ENCODE measurements around the gene CEP97. TPM values are rescaled to one million over a fixed set of nuclear protein-coding genes. Genes with fewer than 3 reads are reported as not detected.

CEP97 gene
- total and polyA plus RNA-seq, 9 of the 15 experiments (the other 6 are each of a cell fraction or from before 2014, with no cell fraction given), result 2.0 to 10.1 (median 4.3) TPM

- TF ChIP-seq, protein P1, sequence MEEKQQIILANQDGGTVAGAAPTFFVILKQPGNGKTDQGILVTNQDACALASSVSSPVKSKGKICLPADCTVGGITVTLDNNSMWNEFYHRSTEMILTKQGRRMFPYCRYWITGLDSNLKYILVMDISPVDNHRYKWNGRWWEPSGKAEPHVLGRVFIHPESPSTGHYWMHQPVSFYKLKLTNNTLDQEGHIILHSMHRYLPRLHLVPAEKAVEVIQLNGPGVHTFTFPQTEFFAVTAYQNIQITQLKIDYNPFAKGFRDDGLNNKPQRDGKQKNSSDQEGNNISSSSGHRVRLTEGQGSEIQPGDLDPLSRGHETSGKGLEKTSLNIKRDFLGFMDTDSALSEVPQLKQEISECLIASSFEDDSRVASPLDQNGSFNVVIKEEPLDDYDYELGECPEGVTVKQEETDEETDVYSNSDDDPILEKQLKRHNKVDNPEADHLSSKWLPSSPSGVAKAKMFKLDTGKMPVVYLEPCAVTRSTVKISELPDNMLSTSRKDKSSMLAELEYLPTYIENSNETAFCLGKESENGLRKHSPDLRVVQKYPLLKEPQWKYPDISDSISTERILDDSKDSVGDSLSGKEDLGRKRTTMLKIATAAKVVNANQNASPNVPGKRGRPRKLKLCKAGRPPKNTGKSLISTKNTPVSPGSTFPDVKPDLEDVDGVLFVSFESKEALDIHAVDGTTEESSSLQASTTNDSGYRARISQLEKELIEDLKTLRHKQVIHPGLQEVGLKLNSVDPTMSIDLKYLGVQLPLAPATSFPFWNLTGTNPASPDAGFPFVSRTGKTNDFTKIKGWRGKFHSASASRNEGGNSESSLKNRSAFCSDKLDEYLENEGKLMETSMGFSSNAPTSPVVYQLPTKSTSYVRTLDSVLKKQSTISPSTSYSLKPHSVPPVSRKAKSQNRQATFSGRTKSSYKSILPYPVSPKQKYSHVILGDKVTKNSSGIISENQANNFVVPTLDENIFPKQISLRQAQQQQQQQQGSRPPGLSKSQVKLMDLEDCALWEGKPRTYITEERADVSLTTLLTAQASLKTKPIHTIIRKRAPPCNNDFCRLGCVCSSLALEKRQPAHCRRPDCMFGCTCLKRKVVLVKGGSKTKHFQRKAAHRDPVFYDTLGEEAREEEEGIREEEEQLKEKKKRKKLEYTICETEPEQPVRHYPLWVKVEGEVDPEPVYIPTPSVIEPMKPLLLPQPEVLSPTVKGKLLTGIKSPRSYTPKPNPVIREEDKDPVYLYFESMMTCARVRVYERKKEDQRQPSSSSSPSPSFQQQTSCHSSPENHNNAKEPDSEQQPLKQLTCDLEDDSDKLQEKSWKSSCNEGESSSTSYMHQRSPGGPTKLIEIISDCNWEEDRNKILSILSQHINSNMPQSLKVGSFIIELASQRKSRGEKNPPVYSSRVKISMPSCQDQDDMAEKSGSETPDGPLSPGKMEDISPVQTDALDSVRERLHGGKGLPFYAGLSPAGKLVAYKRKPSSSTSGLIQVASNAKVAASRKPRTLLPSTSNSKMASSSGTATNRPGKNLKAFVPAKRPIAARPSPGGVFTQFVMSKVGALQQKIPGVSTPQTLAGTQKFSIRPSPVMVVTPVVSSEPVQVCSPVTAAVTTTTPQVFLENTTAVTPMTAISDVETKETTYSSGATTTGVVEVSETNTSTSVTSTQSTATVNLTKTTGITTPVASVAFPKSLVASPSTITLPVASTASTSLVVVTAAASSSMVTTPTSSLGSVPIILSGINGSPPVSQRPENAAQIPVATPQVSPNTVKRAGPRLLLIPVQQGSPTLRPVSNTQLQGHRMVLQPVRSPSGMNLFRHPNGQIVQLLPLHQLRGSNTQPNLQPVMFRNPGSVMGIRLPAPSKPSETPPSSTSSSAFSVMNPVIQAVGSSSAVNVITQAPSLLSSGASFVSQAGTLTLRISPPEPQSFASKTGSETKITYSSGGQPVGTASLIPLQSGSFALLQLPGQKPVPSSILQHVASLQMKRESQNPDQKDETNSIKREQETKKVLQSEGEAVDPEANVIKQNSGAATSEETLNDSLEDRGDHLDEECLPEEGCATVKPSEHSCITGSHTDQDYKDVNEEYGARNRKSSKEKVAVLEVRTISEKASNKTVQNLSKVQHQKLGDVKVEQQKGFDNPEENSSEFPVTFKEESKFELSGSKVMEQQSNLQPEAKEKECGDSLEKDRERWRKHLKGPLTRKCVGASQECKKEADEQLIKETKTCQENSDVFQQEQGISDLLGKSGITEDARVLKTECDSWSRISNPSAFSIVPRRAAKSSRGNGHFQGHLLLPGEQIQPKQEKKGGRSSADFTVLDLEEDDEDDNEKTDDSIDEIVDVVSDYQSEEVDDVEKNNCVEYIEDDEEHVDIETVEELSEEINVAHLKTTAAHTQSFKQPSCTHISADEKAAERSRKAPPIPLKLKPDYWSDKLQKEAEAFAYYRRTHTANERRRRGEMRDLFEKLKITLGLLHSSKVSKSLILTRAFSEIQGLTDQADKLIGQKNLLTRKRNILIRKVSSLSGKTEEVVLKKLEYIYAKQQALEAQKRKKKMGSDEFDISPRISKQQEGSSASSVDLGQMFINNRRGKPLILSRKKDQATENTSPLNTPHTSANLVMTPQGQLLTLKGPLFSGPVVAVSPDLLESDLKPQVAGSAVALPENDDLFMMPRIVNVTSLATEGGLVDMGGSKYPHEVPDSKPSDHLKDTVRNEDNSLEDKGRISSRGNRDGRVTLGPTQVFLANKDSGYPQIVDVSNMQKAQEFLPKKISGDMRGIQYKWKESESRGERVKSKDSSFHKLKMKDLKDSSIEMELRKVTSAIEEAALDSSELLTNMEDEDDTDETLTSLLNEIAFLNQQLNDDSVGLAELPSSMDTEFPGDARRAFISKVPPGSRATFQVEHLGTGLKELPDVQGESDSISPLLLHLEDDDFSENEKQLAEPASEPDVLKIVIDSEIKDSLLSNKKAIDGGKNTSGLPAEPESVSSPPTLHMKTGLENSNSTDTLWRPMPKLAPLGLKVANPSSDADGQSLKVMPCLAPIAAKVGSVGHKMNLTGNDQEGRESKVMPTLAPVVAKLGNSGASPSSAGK (IDR thresholded peaks at IDR 0.05), result peak; percentile 55
- peak; percentile 93 for TF ChIP-seq NFE2 (IDR thresholded peaks at IDR 0.05; ENCODE audit: low read depth)
- TF ChIP-seq POLR2AphosphoS2 (IDR thresholded peaks at IDR 0.05; ENCODE audit: low read length), result no peak
- no peak for TF ChIP-seq ILK (tag; IDR thresholded peaks at IDR 0.05; ENCODE audit: borderline replicate concordance, low read depth)
- no peak for TF ChIP-seq PRMT5 (CRISPR knock-in tag; IDR thresholded peaks at IDR 0.05)
- no peak for TF ChIP-seq ZNF239 (CRISPR knock-in tag; IDR thresholded peaks at IDR 0.05)
- no peak for TF ChIP-seq ATF4 (CRISPR knock-in tag; IDR thresholded peaks at IDR 0.05)
- TF ChIP-seq NUFIP1 (IDR thresholded peaks at IDR 0.05; ENCODE audit: partially characterized antibody), result no peak
- TF ChIP-seq, protein P2, sequence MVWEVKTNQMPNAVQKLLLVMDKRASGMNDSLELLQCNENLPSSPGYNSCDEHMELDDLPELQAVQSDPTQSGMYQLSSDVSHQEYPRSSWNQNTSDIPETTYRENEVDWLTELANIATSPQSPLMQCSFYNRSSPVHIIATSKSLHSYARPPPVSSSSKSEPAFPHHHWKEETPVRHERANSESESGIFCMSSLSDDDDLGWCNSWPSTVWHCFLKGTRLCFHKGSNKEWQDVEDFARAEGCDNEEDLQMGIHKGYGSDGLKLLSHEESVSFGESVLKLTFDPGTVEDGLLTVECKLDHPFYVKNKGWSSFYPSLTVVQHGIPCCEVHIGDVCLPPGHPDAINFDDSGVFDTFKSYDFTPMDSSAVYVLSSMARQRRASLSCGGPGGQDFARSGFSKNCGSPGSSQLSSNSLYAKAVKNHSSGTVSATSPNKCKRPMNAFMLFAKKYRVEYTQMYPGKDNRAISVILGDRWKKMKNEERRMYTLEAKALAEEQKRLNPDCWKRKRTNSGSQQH (CRISPR knock-in tag; IDR thresholded peaks at IDR 0.05), result no peak
- peak; percentile 80 for TF ChIP-seq L3MBTL2 (IDR thresholded peaks at IDR 0.05)
- no peak for TF ChIP-seq HINFP (tag; conservative IDR thresholded peaks at IDR 0.05; ENCODE audit: low read depth)
- no peak for TF ChIP-seq FOXK1 (CRISPR knock-in tag; IDR thresholded peaks at IDR 0.05; ENCODE audit: borderline replicate concordance)
Measured at GRCh38 chr3:101780661-101781060, 56.2 kb downstream of the CEP97 start (continued).

Data from K562 (cell line).